HEK293T (cell line): ENCODE data around the gene OLFM1.
A peak's percentile ranks its signal among the peaks of the same experiment; 100 is the strongest.

ENCODE experiments used
- CTCF ChIA-PET: fragments of 350-600 bp; formaldehyde crosslinking; extraction: SDS; loops from one replicate; lab custom pipeline; 2021; ENCODE audit warnings: antibody characterized with exemption, inconsistent platforms; lab: Yijun Ruan, JAX
- POLR2A ChIA-PET: fragments of 350-600 bp; formaldehyde crosslinking; extraction: SDS; loops from one replicate; lab custom pipeline; 2020; ENCODE audit warnings: antibody characterized with exemption, inconsistent platforms; lab: Yijun Ruan, JAX
- DNase-seq: peaks from one replicate; pipeline ENCODE4 v3.0.0; 2012; ENCODE audit warnings: mixed read lengths; ENCODE audit errors: extremely low spot score
- ARNT ChIP-seq: fragments of 450-650 bp; IDR thresholded peaks from 2 replicates; pipeline ENCODE4 v1.6.1; 2017; ENCODE audit warnings: mild to moderate bottlenecking
- BHLHE40 ChIP-seq: fragments of 450-650 bp; IDR thresholded peaks from 2 replicates; pipeline ENCODE4 v1.6.1; 2016; ENCODE audit warnings: mild to moderate bottlenecking, moderate library complexity, borderline replicate concordance
- CTBP1 ChIP-seq: fragments of 450-650 bp; IDR thresholded peaks from 2 replicates; pipeline ENCODE4 v1.6.1; 2016; ENCODE audit warnings: borderline replicate concordance
- ELF4 ChIP-seq: fragments of 450-650 bp; IDR thresholded peaks from 2 replicates; pipeline ENCODE4 v1.6.1; 2017; ENCODE audit warnings: antibody characterized with exemption
- FOXA1 ChIP-seq: fragments of 450-650 bp; IDR thresholded peaks from 2 replicates; pipeline ENCODE4 v1.6.1; 2016; ENCODE audit warnings: mild to moderate bottlenecking
- FOXK2 ChIP-seq: fragments of 450-650 bp; IDR thresholded peaks from 2 replicates; pipeline ENCODE4 v1.6.1; 2016; ENCODE audit warnings: mild to moderate bottlenecking
- FOXM1 ChIP-seq: fragments of 450-650 bp; IDR thresholded peaks from 2 replicates; pipeline ENCODE4 v1.6.1; 2017; ENCODE audit warnings: mild to moderate bottlenecking, borderline replicate concordance
- HDGF ChIP-seq: fragments of 450-650 bp; IDR thresholded peaks from 2 replicates; pipeline ENCODE4 v1.6.1; 2017; ENCODE audit warnings: antibody characterized with exemption, borderline replicate concordance
- L3MBTL2 ChIP-seq: fragments of 450-650 bp; conservative IDR thresholded peaks from 2 replicates; pipeline ENCODE4 v1.6.1; 2016; ENCODE audit warnings: mild to moderate bottlenecking
- LEF1 ChIP-seq: fragments of 450-650 bp; IDR thresholded peaks from 2 replicates; pipeline ENCODE4 v1.6.1; 2017; ENCODE audit warnings: mild to moderate bottlenecking, borderline replicate concordance
- NFRKB ChIP-seq: fragments of 450-650 bp; IDR thresholded peaks from 2 replicates; pipeline ENCODE4 v1.6.1; 2016; ENCODE audit warnings: mild to moderate bottlenecking, moderate library complexity
- PKNOX1 ChIP-seq: fragments of 450-650 bp; IDR thresholded peaks from 2 replicates; pipeline ENCODE4 v1.6.1; 2016
- SP1 ChIP-seq: fragments of 450-650 bp; IDR thresholded peaks from 2 replicates; pipeline ENCODE4 v1.6.1; 2017
- SUZ12 ChIP-seq: fragments of 450-650 bp; IDR thresholded peaks from 2 replicates; pipeline ENCODE4 v1.6.1; 2016; ENCODE audit warnings: mild to moderate bottlenecking
- TARDBP ChIP-seq: fragments of 450-650 bp; IDR thresholded peaks from 2 replicates; pipeline ENCODE4 v1.6.1; 2016
- ZNF384 ChIP-seq: fragments of 450-650 bp; IDR thresholded peaks from 2 replicates; pipeline ENCODE4 v1.6.1; 2016

OLFM1 gene

GRCh38 chr9:135076876-135077430 is 10.5 kb upstream of the OLFM1 start:
- TF ChIP-seq ELF4 (no peak), CTBP1 (no peak), HDGF (no peak), NFRKB (no peak), TARDBP (no peak), FOXA1 (no peak), FOXK2 (no peak), SP1 (no peak), ARNT (no peak), BHLHE40 (no peak), L3MBTL2 (no peak), ZNF384 (no peak), PKNOX1 (no peak), SUZ12 (no peak), FOXM1 (no peak), LEF1 (no peak)
- CTCF ChIA-PET = no interaction called here
- no peak for DNase-seq
- POLR2A ChIA-PET = no interaction called here

DNA sequence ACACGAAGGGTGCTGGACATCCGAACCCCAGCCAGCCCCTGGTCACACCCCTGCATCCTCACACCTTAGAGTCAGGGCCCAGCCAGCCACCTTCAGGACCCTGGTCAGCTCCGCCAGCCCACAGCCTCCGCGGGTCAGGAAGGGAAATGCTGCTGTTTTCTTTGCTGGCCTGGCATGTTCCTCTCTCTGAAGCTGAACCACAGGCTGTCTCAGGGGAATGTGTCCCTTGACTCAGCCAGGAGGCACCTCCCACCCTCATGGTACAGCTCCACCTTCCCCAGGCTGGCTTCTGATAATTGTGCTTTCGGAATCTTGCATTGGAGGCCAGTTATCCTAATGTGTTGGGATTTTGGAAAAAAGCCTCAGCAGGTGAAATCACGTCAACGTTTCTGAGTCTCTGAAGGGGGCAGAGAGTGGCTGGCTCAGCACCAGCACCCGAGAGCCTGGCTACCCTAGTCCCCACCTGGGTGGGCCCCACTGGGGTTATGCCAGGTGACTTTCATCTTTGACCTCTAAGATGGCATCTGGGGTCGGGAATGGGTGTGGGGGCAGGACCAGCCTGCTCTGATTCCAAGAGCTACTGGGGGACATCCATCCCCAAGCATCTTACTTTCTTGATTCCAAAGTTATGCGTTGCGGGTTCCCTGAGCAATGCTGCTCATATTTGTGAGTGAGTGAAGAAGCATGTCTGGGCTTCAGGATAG is 9.8 kb upstream of the OLFM1 start:
- ChIA-PET POLR2A (no interaction called here), CTCF (no interaction called here)
- TF ChIP-seq ELF4 = no peak
- TF ChIP-seq SUZ12 = no peak
- no peak for TF ChIP-seq CTBP1
- TF ChIP-seq HDGF = no peak
- no peak for TF ChIP-seq FOXK2
- no peak for TF ChIP-seq BHLHE40
- no peak for TF ChIP-seq LEF1
- no peak for TF ChIP-seq ARNT
- TF ChIP-seq TARDBP = no peak
- no peak for TF ChIP-seq ZNF384
- no peak for TF ChIP-seq FOXA1
- TF ChIP-seq NFRKB = no peak
- no peak for TF ChIP-seq FOXM1
- peak; percentile 51 for DNase-seq

- ChIA-PET CTCF (no interaction called here), POLR2A (no interaction called here)
- TF ChIP-seq PKNOX1 (no peak), BHLHE40 (no peak), L3MBTL2 (no peak), FOXM1 (no peak), FOXK2 (no peak), LEF1 (no peak), ARNT (no peak), CTBP1 (no peak), TARDBP (no peak), HDGF (no peak)
- DNase-seq = no peak
Observed at GRCh38 chr9:135078361-135078821, 9.1 kb upstream of the OLFM1 start.

- CTCF ChIA-PET = no interaction called here
- TF ChIP-seq BHLHE40 (no peak), ELF4 (no peak), CTBP1 (no peak), L3MBTL2 (no peak), FOXK2 (no peak), SP1 (no peak), ARNT (no peak)
Observed at GRCh38 chr9:135079018-135079417, 8.4 kb upstream of the OLFM1 start.

GRCh38 chr9:135079676-135080075 is 7.8 kb upstream of the OLFM1 start:
- ChIA-PET CTCF (no interaction called here), POLR2A (no interaction called here)
- DNase-seq = no peak
- no peak for TF ChIP-seq ZNF384

More at GRCh38 chr9:135079018-135079417, 8.4 kb upstream of the OLFM1 start:
- POLR2A ChIA-PET = no interaction called here
- no peak for DNase-seq

DNA sequence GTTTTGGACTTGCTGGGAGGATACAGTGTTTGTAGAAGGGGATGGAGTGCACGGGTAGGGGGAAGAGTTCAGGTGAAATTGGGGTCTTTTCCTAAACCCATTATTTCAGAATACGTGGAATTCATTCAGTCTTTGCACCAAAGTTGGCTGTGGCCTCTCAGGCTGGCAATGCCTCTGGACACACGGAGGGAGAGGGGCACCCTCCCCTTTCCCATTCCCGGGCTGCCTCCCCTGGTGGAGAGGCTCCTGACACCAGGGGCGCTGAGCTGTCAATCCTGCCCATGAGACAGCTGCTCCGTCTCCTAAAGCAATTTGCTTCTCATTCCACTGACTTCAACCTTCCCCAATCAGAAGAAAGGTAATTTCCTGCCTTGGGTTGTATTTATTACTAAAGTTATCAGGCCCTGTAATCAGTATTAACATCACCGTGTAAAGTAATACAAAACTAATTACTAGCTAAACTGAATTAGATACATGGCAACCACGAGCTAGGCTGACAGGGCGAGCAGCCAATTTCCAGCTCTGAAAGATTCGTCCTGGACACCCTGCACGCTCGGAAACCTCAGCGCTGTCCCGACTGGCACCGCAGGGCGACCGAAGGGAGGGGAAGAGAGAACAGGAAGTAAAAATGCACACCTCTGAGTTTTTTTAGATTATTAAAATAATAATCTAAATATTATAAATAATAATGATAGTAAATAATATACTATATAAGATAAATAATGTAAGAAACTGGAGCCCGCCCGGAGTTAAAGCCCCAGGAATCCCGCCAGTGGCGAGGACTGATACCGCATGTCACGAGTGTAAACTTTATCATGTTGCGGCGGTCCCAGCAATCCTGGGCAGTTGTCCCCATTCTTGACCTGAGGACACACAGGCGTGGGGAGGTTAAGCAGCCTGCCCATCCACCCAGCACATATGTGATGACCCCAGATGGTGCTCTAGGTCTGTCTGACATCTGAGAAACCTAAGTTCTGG is 6.9 kb upstream of the OLFM1 start:
- CTCF ChIA-PET = no interaction called here
- POLR2A ChIA-PET = no interaction called here
- DNase-seq = no peak
- TF ChIP-seq SUZ12 = no peak
- no peak for TF ChIP-seq PKNOX1
- no peak for TF ChIP-seq SP1
- no peak for TF ChIP-seq NFRKB
- TF ChIP-seq ZNF384 = no peak
